Head of caudate nucleus (tissue), 42 donors: ENCODE data around the gene TMEM130.
"Not testable (repeated sequence)": the region's sequence is repeated elsewhere in the genome, so short reads cannot be mapped to it uniquely, and the experiment has no call there.

Experiments
- DNase-seq, 42 donors: peaks; one replicate each; pipeline versions ENCODE4 v3.0.0 to v3.0.0-alpha.2; 2020 to 2021; ENCODE audit warnings: mixed read lengths in 7 of 42
- intact Hi-C: fragments of 100-400 bp; cut with DNase I; formaldehyde crosslinking; loops from one replicate; pipeline ENCODE4 v1.15.0; 2022

Gene TMEM130

DNA sequence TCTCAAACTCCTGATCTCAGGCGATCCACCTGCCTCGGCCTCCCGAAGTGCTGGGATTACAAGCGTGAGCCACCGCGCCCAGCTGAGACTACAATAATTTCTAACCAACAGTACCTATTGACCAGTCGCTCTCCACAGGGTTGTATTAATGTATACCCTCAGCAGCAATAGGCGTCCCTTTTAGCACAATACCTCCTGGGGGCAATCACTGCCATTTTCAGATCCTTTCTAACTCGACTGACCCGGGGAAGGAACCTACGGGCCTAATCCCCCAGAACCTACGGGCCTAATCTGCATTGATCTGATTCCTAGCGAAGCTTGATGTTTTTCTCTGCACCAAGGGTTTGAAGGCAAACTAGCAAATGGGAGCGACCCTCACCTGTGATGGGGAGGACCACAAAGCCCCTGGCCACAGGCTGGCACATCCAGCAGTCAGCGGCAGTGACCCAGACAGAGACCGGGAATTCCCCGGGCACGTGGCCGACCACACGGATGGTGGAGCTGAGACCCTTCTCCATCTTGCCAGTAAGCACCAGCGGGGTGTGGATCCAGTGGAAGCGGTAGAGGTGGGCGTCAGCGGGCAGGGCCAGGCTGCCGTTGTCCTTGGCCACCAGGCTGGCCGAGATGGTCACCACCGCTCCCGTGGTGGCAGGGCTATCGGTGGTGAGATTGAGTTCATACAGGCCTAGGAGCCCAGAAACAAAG lies 6.9 kb downstream of the TMEM130 start:
- DNase-seq, result no peak
- intact Hi-C loops, result no loop called here

DNA sequence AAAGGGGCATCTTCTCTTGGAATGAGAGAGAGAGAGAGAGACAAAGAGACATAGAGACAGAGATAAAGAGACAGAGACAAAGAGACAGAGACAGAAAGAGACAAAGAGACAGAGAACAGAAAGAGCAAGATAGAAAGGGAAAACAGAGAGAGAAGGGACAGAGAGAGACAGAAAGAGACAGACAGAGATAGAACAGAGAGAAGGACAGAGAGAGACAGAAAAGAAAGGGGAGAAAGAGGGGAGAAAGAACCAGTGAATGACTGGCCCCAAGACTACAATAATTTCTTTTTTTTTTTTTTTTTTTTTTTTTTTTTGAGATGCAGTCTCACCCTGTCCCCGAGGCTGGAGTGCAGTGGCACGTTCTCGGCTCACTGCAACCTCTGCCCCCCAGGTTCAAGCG lies 7.6 kb downstream of the TMEM130 start:
- DNase-seq, result no peak
- intact Hi-C loops, result no loop called here

DNA sequence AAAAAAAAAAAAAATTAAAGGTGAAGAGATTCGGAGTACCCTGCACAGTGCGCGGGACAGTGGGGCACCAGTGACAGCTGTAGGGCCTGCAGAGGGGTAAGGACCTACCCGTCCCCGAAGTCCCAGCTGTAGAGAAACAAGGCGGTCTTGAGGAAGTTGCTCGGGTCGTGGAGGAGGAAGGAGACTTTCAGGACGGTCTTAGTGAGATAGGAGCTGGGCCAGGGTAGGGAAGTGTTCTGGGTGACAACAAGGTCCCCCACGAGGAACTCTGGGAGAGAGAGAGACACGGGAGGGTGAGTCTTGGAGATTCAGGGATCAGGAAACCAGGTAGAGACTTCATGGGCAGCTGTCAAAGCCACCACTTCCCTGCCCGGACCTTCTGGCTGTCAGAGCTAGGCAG lies 9.7 kb downstream of the TMEM130 start:
- DNase-seq, result no peak
- intact Hi-C loops, result no loop called here

DNA sequence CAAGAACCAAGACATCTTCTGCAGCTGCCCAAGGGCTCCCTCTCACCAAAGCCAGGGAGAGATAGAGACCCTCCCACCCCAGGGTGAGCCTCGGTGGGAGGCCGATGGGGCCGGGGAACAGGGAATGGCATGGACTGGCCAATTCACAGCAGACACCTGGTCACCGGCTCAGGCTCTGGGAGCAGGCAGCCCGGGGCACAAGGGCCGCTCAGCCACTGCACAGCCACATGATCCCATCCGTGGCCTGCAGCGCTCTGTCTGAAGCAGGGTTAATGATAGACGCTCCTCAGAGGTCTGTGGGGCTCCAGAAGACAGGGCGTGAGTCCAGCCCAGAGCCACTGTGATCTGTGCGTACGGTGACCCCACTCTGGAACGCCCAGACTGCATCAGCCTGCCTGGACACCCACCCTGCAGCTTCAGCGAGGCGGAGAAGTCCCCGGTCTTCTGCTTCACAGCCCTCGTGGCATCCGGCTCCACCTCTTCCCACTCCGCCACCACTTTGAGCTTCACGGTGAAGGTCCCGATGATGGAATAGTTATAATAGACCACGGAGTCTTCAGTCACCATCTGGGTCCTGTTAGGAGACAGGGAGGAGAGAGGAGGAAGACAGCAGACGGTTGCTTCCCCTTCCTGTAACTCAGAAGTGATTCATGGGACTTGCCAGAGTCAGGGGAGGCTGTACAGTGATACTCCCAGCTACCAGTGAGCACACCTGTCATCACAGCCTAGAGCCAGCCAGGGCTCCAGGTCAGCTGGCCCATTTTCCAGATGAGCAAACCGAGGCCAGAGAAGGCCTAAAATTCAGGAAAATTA lies 14.0 kb downstream of the TMEM130 start:
- intact Hi-C loops, result no loop called here
- no peak for DNase-seq

DNA sequence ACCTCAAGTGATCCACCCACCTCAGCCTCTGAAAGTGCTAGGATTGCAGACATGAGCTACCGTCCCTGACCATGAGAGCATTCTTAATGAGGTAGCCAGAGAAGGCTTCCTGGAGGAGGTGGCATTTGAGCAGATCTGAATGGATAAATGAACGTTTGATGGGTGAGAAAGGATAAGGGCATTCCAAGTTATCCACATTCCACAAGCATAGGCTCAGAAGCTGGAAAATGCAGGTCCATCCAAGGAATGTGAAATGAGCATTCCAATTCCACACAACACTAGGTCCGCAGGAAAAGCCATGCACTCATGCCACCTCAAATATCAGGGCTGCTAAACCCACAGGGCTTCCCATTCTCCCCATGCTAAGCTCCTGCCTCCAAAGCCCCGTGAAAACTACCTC lies 17.0 kb downstream of the TMEM130 start:
- no peak for DNase-seq
- intact Hi-C loops, result no loop called here

DNA sequence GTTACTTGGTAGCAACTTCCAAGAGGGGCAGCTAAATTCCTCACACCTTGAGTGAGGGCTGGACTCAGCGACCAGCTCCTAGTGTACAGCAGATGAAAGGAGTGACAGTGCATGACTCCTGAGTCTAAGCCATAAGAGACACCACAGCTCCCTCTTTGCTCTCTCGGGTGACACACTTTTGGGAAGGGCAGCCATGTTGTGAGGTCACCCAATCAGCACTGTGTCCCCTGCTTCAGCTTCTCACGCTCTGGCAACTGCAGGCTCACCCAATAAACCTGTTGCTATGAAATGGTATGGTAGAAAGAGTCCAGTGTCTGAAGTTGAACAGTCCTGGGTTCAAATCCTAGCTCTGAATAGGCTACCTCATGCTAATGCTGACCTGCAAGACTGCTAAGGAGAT lies 20.9 kb downstream of the TMEM130 start:
- DNase-seq, result no peak
- intact Hi-C loops, result no loop called here

DNA sequence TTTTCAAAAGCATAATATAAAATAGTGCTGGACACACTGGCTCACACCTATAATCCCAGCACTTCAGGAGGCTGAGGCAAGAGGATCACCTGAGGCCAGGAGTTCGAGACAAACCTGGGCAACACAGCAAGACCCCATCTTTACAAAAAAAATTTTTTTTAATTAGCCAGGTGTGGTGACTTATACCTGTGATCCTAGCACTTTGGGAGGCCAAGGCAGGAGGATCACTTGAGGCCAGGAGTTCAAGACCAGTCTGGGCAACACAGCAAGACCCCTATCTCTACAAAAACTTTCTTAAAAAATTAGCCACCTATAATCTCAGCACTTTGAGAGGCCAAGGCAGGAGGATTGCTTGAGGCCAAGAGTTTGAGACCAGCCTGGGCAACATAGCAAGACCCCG lies 27.3 kb downstream of the TMEM130 start:
- intact Hi-C loops, DNase-seq: not testable (repeated sequence)

DNA sequence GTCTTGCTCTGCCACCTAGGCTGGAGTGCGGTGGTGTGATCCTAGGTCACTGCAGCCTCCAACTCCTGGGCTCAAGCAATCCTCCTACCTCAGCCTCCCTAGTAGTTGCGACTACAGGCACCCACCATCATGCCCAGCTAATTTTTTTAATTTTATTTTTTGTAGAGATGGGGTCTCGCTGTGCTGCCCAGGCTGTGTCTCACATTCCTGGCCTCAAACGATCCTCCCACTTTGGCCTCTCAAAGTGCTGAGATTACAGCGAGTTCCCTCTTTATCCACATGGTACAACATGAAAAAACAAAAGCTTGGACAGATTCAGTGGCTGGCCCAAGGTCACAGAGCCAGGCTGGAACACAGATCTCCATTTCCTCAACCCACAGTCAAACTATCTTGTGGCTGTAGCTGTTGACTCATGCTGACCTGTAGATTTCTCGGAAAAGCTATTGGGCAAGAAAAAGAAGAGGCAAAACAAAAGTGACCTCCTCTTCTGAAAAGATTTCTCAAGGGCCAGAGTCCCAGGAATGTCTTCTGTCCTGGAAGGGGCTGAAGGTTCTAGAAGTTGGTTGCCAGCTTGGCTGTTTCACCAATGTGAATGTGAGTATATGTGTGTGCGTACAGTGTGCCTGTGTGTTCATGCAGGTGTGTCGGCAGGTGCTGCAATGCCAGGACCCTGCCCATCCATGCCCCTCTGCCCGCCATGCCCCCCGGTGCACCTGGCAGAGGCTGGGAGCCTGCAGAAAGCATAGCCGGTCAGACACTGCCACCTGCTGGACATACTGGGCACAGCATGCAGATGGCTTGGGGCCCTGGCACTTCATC lies 28.4 kb downstream of the TMEM130 start:
- intact Hi-C loops, result loop anchor here (1.0 kb wide), 1 partner anchor 408 kb away; no protein-coding TSS in a partner anchor
- peak; percentile 26 to 92 (median 77) for DNase-seq

DNA sequence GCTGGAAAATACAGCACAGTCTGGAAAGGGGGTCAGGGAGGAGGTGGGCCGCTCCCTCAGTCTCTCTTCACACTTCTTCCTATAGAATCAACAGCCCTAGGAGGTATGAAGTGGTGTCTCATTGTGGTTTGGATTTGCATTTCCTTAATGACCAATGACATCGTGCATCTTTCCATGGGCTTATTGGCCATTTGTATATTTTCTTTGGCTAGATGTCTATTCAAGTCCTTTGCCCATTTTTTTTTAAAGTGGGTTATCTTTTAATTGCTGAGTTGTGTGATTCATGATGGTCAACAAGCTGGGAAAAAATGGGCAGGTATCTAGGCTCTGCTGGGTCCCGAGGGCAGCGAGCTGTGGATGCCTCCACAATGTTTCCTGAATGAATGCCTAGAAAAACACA lies 29.1 kb downstream of the TMEM130 start:
- intact Hi-C loops, result loop anchor here (1.0 kb wide), 1 partner anchor 407 kb away; no protein-coding TSS in a partner anchor

DNA sequence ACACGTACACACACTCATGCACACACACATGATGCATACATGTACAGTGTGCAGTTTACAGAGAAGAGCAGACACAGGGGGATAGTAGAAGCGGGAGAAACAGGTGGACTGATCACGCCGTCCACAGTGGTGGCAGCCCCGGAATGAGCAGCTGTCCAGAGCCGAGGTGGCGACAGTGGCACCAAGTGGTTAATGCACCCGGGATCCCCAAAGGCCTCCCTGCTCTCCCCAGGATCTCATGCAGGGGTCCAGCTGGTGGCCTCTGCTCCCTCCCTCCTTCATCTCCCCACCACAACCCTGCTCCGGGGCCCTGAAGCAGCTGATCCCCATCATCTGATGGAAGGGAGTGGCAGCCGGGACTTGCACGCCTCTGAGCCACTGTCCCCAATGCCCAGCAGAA lies 29.7 kb downstream of the TMEM130 start:
- DNase-seq, result no peak
- intact Hi-C loops, result no loop called here

More for the DNA sequence above, 29.1 kb downstream of the TMEM130 start:
- no peak for DNase-seq

DNA sequence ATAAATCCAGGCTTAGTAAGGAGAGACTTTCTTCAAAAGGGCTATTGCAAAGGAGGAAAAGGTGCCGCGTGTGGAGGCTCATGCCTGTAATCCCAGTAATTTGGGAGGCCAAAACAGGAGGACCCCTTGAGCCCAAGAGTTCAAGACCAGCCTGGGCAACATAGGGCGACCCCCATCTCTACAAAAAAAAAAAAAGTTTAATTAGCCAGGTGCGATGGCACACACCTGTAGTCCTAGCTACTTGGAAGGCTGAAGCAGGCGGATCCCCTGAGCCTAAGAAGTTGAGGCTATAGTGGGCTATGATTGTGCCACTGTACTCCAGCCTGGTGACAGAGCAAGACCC lies 32.2 kb downstream of the TMEM130 start:
- DNase-seq, result no peak
- intact Hi-C loops, result no loop called here

DNA sequence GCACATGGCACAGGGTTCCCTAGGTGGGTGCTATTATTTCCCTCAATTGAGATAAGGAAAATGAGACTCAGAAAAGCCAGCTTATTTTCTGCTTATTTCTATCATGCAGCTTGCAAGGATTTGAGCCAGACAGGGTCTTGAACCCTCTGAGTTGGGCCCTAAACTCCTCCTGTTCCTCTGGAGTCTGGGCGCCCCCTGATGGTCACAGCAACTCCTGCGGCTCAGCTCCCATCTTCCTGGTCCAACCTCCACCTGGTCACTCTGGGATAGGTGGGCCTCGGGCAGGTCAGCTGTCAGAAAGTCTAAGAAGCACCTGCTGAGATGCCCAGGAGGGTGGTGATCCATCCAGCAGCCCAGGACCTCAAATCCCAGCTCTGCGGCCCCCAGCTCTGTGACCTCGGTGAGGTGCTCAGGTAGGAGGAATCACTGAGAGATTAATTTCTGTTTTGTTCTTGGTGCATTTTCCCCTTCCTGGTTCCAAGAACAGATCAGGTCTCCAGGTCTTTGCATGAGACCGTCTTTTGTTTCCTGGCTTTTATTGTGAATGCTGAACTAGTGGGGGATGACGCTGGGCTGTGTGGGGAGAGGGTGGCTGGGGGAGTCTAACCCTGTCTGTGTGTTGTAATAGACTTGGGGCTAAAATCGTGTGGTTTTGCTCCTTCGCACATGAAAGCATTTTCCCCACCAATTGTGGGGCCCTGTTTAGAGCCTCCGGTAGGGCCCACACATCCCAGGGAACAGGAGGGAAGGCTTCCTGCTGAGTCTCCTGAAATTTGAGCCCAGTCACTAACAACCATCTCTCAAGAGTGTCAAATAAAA lies 32.8 kb downstream of the TMEM130 start:
- intact Hi-C loops, result no loop called here

DNA sequence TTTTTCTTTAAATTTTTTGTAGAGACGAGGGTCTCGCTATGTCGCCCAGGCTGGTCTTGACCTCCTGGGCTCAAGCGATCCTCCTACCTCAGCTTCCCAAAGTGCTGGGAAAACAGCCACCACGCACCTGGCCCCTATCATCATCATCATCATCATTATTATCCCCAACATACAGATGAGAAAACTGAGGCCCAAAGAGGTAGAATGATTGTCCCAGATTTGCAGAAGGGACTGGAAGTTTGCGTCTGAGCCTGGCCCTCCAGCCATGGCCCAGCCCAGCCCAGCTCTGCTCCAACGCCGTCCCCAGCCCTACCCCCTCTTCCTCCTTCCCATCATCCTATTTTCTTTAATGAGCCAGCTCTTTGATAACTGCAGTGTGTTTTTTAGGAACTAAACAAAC lies 34.9 kb downstream of the TMEM130 start:
- intact Hi-C loops, result no loop called here
- DNase-seq, result no peak

More for the DNA sequence above, 32.8 kb downstream of the TMEM130 start:
- DNase-seq, result peak in 33 of 42 donors; percentile 12 to 67 (median 35)

DNA sequence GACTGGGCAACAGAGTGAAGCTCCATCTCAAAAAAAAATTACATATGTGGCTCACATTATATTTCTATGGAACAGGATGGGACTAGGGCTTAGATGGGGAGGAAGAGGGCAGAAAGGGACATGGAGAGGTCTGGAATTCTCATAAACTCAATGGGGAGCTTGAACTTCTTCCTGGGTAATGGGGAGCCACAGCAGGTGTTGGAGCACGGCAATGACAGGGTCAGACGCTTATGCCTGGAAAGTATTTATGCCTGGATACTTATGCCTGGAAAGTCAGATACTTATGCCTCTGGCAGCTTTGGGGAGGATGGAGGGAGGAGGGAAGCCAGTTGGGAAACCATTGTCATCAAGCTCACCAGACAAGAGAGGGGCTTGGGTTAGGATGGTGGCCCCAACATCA lies 36.8 kb downstream of the TMEM130 start:
- no peak for DNase-seq
- intact Hi-C loops, result no loop called here

DNA sequence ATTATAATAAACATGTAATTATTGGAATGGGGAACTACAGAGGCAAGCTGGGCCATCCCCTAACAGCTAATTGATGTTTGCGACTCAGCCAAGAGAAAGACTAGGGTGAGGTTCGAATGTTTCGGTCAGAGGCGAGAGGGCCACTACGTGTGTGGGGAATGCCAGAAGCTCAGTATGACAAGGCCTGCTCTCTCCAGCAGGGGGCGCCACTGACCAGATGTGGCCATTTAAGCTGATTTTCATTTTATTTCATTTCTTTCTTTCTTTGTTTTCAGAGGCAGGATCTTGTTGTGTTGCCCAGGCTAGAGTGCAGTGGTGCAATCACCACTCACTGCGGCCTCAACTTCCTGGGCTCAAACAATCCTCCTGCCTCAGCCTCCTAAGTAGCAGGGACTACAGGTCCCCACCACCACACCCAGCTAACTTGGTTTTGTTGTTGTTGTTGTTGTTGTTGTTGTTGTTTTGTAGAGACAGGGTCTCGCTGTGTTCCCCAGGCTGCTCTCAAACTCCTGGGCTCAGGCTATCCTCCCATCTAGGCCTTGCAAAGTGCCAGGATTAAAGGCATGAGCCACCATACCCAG lies 38.1 kb downstream of the TMEM130 start:
- intact Hi-C loops, result no loop called here
- peak in 2 of 42 donors; percentile 24 to 39 for DNase-seq

DNA sequence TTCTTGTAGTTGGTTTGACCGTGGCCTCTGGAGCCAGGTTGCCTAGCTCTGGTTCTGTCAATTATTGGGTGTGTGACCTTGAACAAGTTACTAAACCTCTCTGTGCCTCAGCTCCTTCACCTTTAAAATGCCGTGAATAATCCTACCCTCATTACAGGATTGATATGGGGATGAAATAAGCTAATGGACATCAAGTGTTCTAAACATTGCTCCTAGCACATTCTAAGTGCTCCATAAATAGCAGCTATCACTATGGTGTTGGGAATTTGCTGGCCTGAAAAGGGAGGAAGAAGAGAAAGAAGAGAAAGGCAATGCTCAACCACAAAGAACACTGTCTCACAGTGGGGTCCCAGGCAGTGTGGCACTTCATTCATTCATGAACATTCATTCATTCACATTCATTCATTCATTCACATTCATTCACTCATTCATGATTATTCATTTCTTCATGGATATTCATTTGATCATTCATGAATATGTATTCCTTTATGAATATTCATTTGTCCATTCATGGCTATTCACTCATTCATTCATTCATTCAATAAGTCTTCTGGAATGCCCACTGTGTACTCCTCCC lies 38.8 kb downstream of the TMEM130 start:
- no peak for DNase-seq
- intact Hi-C loops, result no loop called here

DNA sequence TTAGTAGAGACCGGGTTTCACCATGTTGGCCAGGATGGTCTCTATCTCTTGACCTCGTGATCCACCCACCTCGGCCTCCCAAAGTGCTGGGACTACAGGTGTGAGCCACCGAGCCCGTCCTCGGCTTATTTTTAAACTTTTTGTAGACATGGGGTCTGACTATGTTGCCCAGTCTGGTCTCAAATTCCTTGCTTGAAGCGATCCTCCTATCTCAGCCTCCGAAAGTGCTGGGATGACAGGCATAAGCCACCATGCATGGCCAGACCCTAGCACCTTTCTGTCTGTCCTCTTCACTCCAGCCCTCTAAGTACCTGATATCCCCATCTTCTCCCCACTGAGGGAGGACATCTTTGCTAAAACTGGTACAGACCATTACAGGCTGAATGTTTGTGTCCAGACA lies 41.4 kb downstream of the TMEM130 start:
- no peak for DNase-seq
- intact Hi-C loops, result no loop called here

DNA sequence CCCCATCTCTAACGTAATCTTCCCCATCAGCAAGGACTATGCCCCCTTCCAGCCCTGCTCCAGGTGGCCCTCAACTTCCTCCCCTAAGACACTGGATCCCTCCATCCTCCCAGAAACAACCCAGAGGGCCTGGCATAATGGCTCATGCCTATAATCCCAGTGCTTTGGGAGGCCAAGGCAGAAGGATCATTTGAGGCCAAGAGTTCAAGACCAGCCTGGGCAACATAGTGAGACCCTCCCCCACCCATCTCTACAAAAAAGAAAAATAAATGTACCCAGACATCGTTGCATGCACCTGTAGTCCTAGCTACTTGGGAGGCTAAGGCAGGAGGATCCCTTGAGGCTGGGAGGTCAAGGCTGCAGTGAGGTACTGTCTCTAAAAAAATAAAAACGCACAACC lies 42.6 kb downstream of the TMEM130 start:
- intact Hi-C loops, result no loop called here
- DNase-seq, result no peak
